IPS-15b (cell line): ENCODE measurements around the gene GPC5.

Experiments used
- H3K27me3 ChIP-seq: one replicate; pipeline ENCODE4 v1.6.1; 2013; ENCODE audit warnings: low read length; ENCODE audit not compliant: control insufficient read depth, insufficient read depth
- H3K36me3 ChIP-seq: one replicate; pipeline ENCODE4 v1.6.1; 2013; ENCODE audit warnings: low read length; ENCODE audit not compliant: control insufficient read depth, insufficient read depth
- H3K4me1 ChIP-seq: one replicate; pipeline ENCODE4 v1.6.1; 2013; ENCODE audit warnings: mild to moderate bottlenecking, low read length; ENCODE audit not compliant: control insufficient read depth, insufficient read depth
- H3K4me3 ChIP-seq: one replicate; pipeline ENCODE4 v1.5.1; 2013; ENCODE audit warnings: low read depth, low read length
- H3K9ac ChIP-seq: one replicate; pipeline ENCODE4 v1.6.1; 2013; ENCODE audit warnings: low read depth, mild to moderate bottlenecking, low read length
- H3K9me3 ChIP-seq: one replicate; pipeline ENCODE4 v1.6.1; 2013; ENCODE audit warnings: mild to moderate bottlenecking, low read length; ENCODE audit not compliant: control insufficient read depth, insufficient read depth

GPC5 gene

DNA sequence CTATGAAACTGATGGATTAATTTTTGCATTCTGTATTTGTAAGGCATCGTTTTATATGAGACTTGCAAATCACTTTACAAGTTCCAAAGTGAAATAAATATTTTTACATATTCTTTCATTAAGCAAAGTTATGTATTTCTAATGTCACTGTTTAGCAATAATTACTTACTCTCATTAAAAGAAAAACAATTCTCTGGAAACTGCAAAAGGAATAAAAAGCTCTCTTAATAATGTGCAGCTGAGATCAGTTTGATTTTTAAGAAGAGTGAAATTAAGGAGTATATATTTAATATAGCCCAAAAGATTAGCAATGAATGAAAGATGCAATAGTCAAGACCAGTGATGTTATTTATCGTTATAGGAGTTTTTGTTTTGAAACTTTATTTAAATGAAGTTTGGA is 155.2 kb downstream of the GPC5 start:
- no peaks in the 10 kb centered on the region for H3K36me3 ChIP-seq
- no peak overlapping the region for H3K9ac ChIP-seq
- H3K9me3 ChIP-seq, result peaks cover 3% of the 10 kb centered on the region
- no peaks in the 10 kb centered on the region for H3K4me1 ChIP-seq
- no peaks in the 10 kb centered on the region for H3K27me3 ChIP-seq
- H3K4me3 ChIP-seq, result no peak overlapping the region

DNA sequence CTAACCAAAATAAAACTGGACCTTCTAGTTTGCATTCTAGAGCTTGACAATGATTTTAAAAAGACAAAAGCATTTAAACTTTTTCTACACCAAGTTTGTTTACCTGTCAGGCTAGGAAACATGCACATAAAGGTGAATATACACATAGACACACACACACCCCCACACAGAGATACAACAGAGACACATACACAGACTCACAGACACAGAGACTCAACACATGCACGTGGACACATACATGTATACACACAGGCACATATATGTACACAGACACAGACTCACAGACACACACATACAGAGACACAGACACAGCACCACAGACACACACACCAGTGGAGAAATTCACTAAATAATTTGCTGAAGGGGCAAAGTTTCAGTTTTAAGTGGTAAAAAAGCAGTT is 155.7 kb downstream of the GPC5 start:
- Histone ChIP-seq H3K4me3 (no peak overlapping the region), H3K9me3 (peaks cover 3% of the 10 kb centered on the region), H3K36me3 (no peaks in the 10 kb centered on the region), H3K27me3 (no peaks in the 10 kb centered on the region), H3K4me1 (no peaks in the 10 kb centered on the region), H3K9ac (no peak overlapping the region)

DNA sequence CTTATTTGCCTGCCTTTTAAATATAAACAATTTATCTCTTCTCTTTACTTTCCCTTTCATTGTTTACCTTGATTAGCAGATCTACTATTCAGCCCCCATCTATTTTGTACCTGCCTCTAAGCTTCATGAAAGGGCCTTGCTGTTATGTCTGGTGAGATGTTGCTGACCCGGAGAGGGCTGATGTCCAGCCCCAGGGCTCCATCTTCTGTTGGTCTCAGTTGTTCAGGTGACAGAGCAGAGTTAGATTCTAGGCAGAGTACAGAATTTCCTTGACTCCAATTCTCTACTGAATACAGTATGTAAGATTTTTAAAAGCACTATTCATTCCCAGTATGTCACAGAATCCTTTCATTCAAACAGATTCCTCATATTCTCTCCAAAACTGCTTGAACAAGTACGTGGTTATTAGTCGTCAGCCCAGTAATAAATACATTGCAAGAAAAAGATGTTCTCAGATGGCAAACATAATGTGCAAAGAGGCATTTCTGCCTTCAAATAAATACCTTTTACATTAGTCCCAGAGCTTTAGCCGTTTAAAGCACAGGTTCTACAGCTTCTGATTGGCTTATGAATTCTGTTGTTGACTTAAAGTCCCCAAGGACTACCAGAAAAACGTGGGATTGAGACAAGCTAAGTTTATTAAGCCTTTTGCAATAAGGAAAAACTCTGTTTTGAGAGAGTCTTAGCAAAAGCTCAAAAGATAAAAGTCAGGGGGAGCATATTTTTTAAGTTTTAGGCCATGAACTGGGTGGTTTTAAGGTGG is 159.1 kb downstream of the GPC5 start:
- Histone ChIP-seq H3K4me1 (no peaks in the 10 kb centered on the region), H3K4me3 (no peak overlapping the region), H3K9ac (no peak overlapping the region), H3K36me3 (no peaks in the 10 kb centered on the region), H3K9me3 (no peaks in the 10 kb centered on the region), H3K27me3 (no peaks in the 10 kb centered on the region)

DNA sequence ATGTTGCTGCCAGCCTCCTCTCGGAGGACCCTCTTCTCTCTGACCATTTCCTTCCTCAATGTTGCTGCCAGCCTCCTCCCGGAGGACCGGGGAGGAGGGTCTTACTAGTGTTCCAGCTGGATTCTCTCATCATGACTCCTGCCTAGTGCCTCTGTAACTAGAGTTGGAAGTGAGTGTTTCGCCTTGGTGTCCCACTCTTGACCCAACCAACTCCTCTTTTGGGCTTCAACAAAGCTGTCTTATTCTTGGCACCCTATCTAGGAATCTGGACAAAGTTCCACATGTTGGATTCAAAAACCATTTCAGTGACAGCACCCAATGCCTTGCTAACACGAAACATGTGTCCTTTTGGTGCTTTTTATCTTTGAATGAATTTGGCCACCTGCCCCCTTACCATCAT is 165.4 kb downstream of the GPC5 start:
- H3K4me3 ChIP-seq, result no peak overlapping the region
- H3K9me3 ChIP-seq, result no peaks in the 10 kb centered on the region
- no peaks in the 10 kb centered on the region for H3K4me1 ChIP-seq
- H3K36me3 ChIP-seq, result no peaks in the 10 kb centered on the region
- H3K27me3 ChIP-seq, result no peaks in the 10 kb centered on the region
- H3K9ac ChIP-seq, result no peak overlapping the region

DNA sequence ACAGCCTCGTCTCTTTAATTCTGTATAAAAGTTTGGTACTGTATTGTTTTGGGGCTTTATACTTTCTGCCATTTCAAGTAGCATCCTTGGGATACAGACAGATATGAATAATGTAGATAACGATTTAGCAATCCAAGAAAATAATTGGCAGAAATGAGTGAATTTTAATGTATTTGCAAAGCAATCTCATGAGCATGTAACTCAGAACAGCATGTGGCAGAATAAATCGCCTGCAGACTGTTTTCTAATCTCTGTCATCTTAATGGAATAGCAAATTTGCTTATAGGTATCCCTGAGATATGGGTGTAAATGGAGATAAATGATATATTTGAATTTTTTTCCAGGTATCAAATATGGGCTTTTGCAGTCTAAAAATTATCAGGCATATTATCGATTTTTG is 166.0 kb downstream of the GPC5 start:
- Histone ChIP-seq H3K27me3 (no peaks in the 10 kb centered on the region), H3K9me3 (no peaks in the 10 kb centered on the region), H3K4me1 (no peaks in the 10 kb centered on the region), H3K9ac (no peak overlapping the region), H3K4me3 (no peak overlapping the region), H3K36me3 (no peaks in the 10 kb centered on the region)

DNA sequence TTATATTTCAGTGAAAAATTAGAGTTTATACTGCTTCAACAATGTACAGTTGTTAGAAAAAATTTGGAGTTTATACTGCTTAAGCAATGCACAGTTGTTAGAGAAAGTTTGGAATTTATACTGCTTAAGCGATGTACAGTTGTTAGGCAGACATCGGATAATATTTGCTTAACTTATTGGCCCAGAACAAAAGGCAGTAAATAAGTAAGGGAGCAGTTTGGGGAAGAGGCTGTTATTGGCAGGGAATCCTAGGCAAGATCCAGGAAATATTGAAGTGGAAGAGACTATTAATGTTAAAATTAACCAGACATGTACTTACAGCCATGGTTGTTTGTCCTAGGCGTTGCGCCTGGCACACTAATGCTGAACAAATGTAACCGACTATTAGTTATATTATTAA is 166.9 kb downstream of the GPC5 start:
- H3K36me3 ChIP-seq, result no peaks in the 10 kb centered on the region
- no peak overlapping the region for H3K4me3 ChIP-seq
- H3K4me1 ChIP-seq, result no peaks in the 10 kb centered on the region
- no peaks in the 10 kb centered on the region for H3K27me3 ChIP-seq
- H3K9ac ChIP-seq, result no peak overlapping the region
- H3K9me3 ChIP-seq, result no peaks in the 10 kb centered on the region

DNA sequence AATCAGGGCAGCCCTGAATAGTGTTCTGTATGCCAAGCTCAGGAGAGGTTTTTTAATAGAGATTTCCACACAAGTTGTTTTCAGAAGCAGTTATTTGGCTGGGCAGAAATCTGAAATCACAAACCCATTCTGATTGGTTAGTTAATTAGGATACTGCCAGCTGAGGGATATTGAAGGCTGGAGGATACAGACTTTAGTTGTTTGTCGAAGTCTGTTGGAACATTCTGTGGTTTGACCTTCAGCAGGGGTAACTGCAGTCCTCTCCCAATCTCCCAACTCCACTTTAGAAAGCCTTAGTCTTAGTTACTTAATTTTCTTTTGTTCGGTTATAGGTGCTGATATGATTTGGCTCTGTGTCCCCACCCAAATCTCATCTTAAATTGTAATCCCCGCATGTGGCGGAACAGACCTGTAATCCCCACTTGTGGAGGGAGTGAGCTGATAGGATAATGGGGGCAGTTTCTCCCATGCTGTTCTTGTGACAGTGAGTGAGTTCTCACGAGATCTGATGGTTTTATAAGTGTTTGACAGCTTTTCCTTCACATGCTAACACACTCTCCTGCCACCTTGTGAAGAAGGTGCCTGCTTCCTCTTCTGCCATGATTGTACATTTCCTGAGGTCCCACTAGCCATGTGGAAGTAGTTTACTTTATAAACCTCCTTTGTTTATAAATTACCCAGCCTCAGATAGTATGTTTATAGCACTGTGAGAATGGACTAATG is 169.2 kb downstream of the GPC5 start:
- Histone ChIP-seq H3K9me3 (no peaks in the 10 kb centered on the region), H3K27me3 (no peaks in the 10 kb centered on the region), H3K36me3 (no peaks in the 10 kb centered on the region), H3K4me1 (no peaks in the 10 kb centered on the region), H3K9ac (no peak overlapping the region), H3K4me3 (no peak overlapping the region)

DNA sequence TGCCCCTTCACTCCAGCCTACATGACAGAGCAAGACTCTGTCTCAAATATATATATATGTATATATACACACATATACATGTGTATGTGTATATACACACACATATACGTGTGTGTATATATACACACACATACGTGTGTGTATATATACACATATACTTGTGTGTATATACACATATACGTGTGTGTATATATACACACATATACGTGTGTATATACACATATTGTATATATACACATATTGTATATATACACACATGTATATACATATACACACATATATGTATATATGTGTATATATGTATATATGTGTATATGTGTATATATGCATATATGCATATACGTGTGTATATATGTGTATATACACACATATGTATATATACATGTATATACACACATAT is 173.3 kb downstream of the GPC5 start:
- Histone ChIP-seq H3K4me1 (no peaks in the 10 kb centered on the region), H3K36me3 (no peaks in the 10 kb centered on the region), H3K4me3 (no peak overlapping the region), H3K27me3 (no peaks in the 10 kb centered on the region), H3K9ac (no peak overlapping the region), H3K9me3 (no peaks in the 10 kb centered on the region)

DNA sequence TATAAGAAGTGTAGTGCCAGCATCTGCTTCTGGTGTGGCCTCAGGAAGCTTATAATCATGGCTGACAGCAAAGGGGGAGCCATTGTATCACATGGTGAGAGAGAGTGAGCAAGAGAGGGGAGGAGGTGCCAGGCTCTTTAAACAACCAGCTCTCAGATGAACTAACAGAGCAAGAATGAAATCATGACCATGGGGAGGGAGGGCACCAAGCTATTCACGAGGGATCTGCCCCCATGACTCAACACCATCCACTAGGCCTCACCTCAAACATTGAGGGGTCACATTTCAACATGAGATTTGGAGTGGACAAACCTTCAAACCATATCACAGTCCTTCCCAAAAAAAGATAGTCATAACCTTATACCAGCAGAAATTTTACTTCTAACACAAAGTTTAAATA is 174.0 kb downstream of the GPC5 start:
- Histone ChIP-seq H3K9ac (no peak overlapping the region), H3K9me3 (no peaks in the 10 kb centered on the region), H3K36me3 (no peaks in the 10 kb centered on the region), H3K27me3 (no peaks in the 10 kb centered on the region), H3K4me3 (no peak overlapping the region), H3K4me1 (no peaks in the 10 kb centered on the region)

DNA sequence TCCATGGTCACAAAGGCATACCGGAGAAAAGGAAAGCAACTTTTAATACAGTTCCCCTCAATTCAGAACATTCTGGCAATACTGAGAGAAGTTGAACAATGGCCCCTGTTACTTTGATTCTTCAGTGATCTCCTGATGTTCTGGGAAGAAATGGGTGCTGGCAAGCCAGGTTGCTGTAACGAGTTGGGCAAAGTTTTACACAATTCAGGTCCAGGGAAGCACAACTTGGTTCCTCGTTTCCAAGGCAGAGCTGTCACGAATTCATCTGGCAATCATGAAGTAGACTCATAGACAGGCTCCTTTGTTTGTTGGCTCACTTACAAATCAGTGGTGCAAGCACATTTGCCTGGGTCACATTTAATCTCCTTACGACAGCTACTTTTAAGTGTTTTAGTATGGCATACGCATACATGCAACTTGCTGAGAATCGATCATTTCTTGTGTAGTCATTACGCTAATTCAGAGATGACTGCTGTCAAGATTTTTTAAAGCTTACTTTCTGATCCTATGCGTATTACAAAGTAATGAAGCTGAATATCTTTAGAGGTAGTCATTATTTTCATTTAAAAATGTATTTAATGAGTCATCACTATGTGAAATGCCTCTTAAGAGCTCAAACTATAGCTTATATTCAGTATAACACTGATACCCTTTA is 174.7 kb downstream of the GPC5 start:
- H3K27me3 ChIP-seq, result no peaks in the 10 kb centered on the region
- no peak overlapping the region for H3K4me3 ChIP-seq
- no peaks in the 10 kb centered on the region for H3K4me1 ChIP-seq
- H3K9ac ChIP-seq, result no peak overlapping the region
- no peaks in the 10 kb centered on the region for H3K9me3 ChIP-seq
- no peaks in the 10 kb centered on the region for H3K36me3 ChIP-seq

DNA sequence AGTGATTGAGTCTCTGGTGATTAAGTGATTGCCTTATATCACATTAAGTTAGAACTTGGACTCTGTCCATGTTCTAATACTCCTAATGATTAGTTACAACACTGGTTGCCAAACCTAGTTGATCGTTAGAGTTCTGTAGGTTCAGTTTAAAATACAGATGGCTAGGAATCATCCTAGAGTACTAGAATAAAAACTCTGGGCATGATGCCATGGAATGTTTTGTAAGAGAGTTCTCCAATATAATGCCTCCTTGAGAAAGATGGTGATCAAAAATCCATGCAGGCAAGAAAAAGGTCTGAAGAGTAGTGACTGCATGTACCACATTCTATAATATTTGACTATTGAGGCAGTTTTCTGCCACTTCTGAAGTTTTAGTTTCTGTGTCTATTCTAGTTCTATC is 176.3 kb downstream of the GPC5 start:
- H3K27me3 ChIP-seq, result no peaks in the 10 kb centered on the region
- H3K4me3 ChIP-seq, result no peak overlapping the region
- no peaks in the 10 kb centered on the region for H3K36me3 ChIP-seq
- H3K4me1 ChIP-seq, result no peaks in the 10 kb centered on the region
- H3K9ac ChIP-seq, result no peak overlapping the region
- no peaks in the 10 kb centered on the region for H3K9me3 ChIP-seq

DNA sequence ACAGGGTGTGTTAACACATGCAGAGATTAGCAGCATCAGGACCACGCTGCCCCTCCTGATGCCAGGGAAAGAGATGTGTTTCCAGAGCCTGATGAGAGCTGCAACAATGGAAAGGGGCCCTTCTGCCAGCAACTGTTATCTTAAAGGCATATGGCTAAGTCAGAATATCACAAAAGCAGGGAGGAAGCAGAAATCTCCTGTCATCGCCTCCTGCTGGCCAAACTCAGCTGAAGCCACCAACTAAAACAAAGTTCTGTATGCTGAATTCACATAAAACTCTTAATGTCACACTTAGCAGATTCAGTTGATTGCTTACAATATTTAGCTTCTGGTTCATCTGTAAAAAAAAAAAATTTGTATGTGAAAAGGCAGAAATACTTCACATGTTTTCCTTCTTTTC is 178.2 kb downstream of the GPC5 start:
- Histone ChIP-seq H3K36me3 (no peaks in the 10 kb centered on the region), H3K4me3 (no peak overlapping the region), H3K4me1 (no peaks in the 10 kb centered on the region), H3K27me3 (no peaks in the 10 kb centered on the region), H3K9me3 (no peaks in the 10 kb centered on the region), H3K9ac (no peak overlapping the region)
